ENCODE measurements around the gene PLD1. TPM values are rescaled to one million over a fixed set of nuclear protein-coding genes. Genes with fewer than 3 reads are reported as not detected.

Gene PLD1
- total and polyA plus RNA-seq, 2 of the 8 experiments (the other 6 are each of a cell fraction or from before 2014, with no cell fraction given): 1.2 to 2.6 TPM

- Histone ChIP-seq H3K4me3 (ENCODE audit: extremely low read depth in 1 of 4, insufficient read depth in 2 of 4, low read depth in 3 of 4, low read length in 4 of 4) (no peak overlapping the region), H2AK5ac (ENCODE audit: low read depth, low read length) (no peak overlapping the region), H2BK15ac (ENCODE audit: low read length) (no peak overlapping the region), H2BK12ac (ENCODE audit: low read depth, low read length) (no peak overlapping the region), H2BK120ac (replicated peaks; ENCODE audit: low read depth, low read length) (no peak overlapping the region), H3K18ac (ENCODE audit: extremely low read depth, low read length) (no peak overlapping the region), H4K91ac (replicated peaks; ENCODE audit: insufficient read length, low read length) (no peak overlapping the region), H2AFZ (ENCODE audit: low read length) (no peak overlapping the region), H3K27ac (ENCODE audit: low read depth, low read length) (no peak overlapping the region), H3K14ac (ENCODE audit: insufficient read length) (no peak overlapping the region), H3K79me2 (ENCODE audit: control insufficient read depth in 1 of 2, insufficient read depth in 2 of 2, low read length in 2 of 2) (no peaks in the 10 kb centered on the region), H2BK5ac (ENCODE audit: low read depth, low read length) (no peak overlapping the region), H3K4ac (replicated peaks; ENCODE audit: insufficient read length, low read depth, low read length) (no peak overlapping the region), H3K4me2 (ENCODE audit: insufficient read depth in 1 of 2, low read depth in 2 of 2, low read length in 2 of 2) (no peak overlapping the region), H3K4me1 (replicated peaks in 1 of 4; ENCODE audit: control insufficient read depth in 3 of 4, insufficient read depth in 4 of 4, low read length in 3 of 4) (no peaks in the 10 kb centered on the region), H4K20me1 (replicated peaks in 1 of 2; ENCODE audit: control insufficient read depth in 1 of 2, insufficient read depth in 2 of 2, low read length in 2 of 2) (no peaks in the 10 kb centered on the region), H3K9me3 (ENCODE audit: insufficient read depth in 2 of 2, low read depth in 1 of 2, low read length in 1 of 2) (no peaks in the 10 kb centered on the region), H3K23ac (ENCODE audit: insufficient read length) (no peak overlapping the region), H3K23me2 (ENCODE audit: low read depth, low read length) (no peaks in the 10 kb centered on the region), H3K9ac (replicated peaks in 1 of 4; ENCODE audit: extremely low read depth in 1 of 4, low read depth in 3 of 4, low read length in 3 of 4) (no peak overlapping the region), H4K8ac (ENCODE audit: extremely low read depth, insufficient read depth, low read length) (no peak overlapping the region), H3K56ac (replicated peaks; ENCODE audit: insufficient read length, low read depth, low read length) (no peak overlapping the region), H2BK20ac (ENCODE audit: low read length) (no peak overlapping the region), H3K79me1 (ENCODE audit: low read depth, low read length) (no peaks in the 10 kb centered on the region), H4K5ac (ENCODE audit: insufficient read length, low read depth, low read length) (no peak overlapping the region), H3K36me3 (ENCODE audit: control insufficient read depth in 2 of 4, insufficient read depth in 4 of 4, low read length in 3 of 4) (no peaks in the 10 kb centered on the region), H3K27me3 (replicated peaks in 1 of 4; ENCODE audit: control insufficient read depth in 3 of 4, extremely low read depth in 1 of 4, insufficient read depth in 3 of 4, low read length in 3 of 4) (no peaks in the 10 kb centered on the region)
- DNase-seq (ENCODE audit: low read depth in 1 of 2, low spot score in 2 of 2): no peak
- 92% methylated on average over 1 of the region's 1 CpG; no CpG with 5 or more reads in 1 of the 2 experiments for whole genome bisulfite sequencing, 2 experiments (ENCODE audit: extremely low coverage in 1 of 2, insufficient coverage in 1 of 2, insufficient read length in 1 of 2, insufficient replicate concordance in 2 of 2, low coverage in 1 of 2, low lambda C conversion rate in 2 of 2, missing lambda C conversion rate in 1 of 2)
- TF ChIP-seq GABPA (IDR thresholded peaks at IDR 0.05; ENCODE audit: borderline replicate concordance, insufficient read depth, low read length) (no peak), SP1 (IDR thresholded peaks at IDR 0.05; ENCODE audit: low read depth, low read length) (no peak), CBX8 (IDR thresholded peaks at IDR 0.05; ENCODE audit: borderline replicate concordance, low read depth, low read length) (no peak), ZNF274 (IDR thresholded peaks at IDR 0.05; ENCODE audit: borderline replicate concordance, extremely low read depth, low read length) (no peak), SIN3A (conservative IDR thresholded peaks at IDR 0.05 in 1 of 2, IDR thresholded peaks at IDR 0.05 in 1 of 2; ENCODE audit: low read depth in 1 of 2, low read length in 2 of 2) (no peak), KDM5A (IDR thresholded peaks at IDR 0.05; ENCODE audit: low read length) (no peak), BACH1 (IDR thresholded peaks at IDR 0.05; ENCODE audit: low read length) (no peak), EZH2 (IDR thresholded peaks at IDR 0.05; ENCODE audit: low read depth, low read length, severe bottlenecking) (no peak)
- POLR2A ChIA-PET (ENCODE audit: partially characterized antibody): no interaction called here
- FAIRE-seq: no peak
- CTCF ChIA-PET (ENCODE audit: partially characterized antibody): interaction anchor here (1.0 to 2.0 kb wide), 4 partner anchors 12 to 142 kb away, joined by 3 to 7 read pairs (median 5); no protein-coding TSS in a partner anchor
Observed at GRCh38 chr3:171755656-171756055, 54.6 kb downstream of the PLD1 start.

All from H1 (cell line).